NCI-H1417 (cell line): ENCODE results near the gene BCAP31.
"Not testable (repeated sequence)": the region's sequence is repeated elsewhere in the genome, so short reads cannot be mapped to it uniquely, and the experiment has no call there.

Experiments
- DNase-seq, 3 experiments: peaks; one replicate each; lab custom pipeline; 2025; lab: John Stamatoyannopoulos, UW

The BCAP31 gene

DNA sequence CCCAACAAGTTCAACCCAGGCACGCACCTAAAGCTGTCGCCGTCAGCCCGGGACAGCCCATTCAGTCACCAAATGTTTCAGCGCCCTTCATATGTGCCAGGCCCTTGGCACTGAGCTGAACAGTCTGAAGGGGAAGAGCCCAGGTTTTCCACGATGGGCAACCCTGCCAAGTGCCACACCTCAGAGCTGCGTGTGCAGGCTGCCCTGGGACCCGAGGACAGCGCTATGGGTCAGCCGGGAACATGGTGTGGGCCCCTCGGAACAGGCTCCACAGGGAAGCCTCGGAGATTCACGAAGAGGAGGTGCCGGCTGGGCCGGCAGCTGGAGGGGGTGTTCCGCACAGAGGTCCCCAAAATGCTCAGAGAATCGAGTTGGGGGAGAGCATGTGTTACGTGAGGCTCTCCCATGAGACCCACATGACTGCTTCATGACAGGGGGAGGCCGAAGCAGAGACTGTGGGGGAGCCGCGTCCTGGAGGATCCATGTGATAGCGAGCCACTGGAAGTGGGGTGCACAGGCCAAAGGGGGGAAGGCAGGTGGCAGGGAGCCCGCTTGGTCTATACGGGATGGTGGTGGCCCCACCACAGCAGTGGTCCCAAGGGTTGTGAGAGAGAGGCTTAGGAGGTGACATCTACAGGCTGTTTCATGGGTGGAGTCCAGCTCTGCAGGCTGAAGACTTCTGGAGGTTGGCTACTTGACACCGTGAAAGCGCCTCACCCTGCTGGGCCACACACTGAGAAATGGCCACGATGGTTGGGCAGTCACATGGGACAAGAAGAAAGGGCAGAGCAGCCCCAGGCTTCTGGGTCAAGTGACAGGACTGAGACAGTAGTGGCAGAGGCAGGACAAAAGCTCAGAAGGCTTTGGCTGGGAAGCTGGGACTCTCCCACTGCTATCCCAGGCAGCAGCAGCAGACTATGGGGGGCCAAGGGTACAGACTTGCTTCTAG is 14.2 kb downstream of the BCAP31 start:
- DNase-seq: no peak

DNA sequence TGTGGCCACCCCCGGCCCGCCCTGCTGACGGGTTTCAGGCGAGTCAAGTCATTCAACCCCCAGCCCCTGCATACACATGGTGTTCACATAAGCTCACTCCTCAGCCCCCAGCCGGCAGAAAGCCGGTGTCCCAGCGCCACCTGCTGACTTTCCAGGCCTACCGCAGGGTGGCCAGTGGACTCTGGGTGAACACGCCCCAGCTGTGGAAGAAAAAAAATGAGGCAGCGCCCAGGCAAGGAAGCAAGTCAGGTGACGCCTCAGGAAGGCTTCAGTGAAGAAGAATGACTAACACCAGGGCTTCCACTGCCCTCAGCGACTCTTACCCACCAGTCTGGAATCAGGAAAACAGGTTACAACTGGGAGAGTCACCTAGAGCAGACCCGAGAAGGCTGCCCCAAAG is 15.8 kb downstream of the BCAP31 start:
- peak; percentile 10 to 60 (median 27) for DNase-seq

DNA sequence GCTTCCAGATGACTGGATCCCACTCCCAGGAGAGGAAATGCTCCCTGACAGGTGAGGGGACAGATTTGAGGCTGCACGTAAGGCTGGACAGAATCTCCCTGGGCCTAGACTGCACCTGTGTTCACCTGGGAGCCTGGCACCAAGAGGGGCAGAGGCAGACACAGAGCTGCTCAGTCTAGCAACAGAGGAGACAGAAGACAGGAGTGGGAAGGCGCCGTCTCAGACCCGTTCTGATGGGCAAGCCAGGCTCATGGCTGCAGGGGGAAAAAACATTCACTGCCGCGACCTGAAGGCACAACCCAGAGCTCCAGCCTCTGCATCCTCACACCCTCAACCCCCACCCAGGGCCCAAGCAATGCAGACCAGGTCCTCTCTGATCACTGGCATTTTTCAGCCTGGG is 16.8 kb downstream of the BCAP31 start:
- DNase-seq: no peak

DNA sequence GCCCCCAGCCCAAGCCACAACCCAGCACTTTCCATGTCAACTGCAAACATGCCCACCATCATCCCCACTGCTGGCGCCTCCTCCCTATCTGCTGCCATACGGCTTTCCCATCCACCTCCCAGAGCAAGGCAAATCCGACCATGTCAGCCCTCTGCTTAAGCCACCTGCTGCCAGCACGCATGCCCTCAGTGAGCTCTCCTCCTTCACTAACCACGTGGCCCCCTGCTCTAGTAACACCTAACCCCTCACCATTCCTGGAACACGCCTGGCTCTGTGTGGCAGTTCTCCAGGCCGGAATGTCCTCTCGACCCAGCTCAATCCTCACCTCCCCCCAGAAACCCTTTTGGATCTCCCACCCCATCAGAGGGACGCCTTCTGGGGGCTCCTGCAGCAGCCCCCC is 17.4 kb downstream of the BCAP31 start:
- no peak for DNase-seq

DNA sequence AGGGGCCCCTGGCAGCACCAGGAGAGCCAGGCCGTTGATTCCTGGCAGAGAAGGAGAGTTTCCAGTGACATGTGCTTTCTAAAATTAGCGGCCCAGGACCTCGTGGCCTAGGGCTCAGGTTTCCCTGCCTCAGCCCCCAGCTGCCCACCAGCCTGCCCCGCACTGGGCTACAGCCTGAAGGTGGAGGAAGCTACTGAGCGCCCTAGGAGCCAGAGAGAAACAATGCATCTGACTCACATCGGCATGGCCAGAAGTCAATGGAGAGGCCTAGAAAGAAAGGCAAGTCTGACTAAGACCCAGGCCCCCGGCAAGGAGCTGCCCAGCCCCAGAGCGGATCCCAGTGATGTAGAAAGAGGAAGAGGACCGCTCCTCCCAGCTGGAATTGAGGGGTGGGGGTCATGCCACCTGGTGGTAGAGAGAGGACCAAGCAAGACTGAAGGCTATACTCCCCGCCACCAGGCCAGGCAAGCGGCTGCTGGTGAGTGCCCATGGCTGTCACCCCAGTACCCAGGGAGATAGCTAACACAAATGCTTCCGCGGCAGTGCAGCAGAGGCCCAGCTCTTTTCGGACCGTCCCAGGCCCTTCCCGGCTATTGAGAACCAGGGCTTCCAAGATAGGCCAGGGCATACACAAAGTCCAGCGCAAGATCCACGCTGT is 18.7 kb downstream of the BCAP31 start:
- DNase-seq: not testable (repeated sequence)

GRCh38 chrX:153704631-153705402 is 19.4 kb downstream of the BCAP31 start:
- not testable (repeated sequence) for DNase-seq

- DNase-seq: no peak
These were observed 20.1 kb downstream of the BCAP31 start for GRCh38 chrX:153704021-153704526.

- DNase-seq: no peak
These were observed 21.2 kb downstream of the BCAP31 start for GRCh38 chrX:153703036-153703370.

DNA sequence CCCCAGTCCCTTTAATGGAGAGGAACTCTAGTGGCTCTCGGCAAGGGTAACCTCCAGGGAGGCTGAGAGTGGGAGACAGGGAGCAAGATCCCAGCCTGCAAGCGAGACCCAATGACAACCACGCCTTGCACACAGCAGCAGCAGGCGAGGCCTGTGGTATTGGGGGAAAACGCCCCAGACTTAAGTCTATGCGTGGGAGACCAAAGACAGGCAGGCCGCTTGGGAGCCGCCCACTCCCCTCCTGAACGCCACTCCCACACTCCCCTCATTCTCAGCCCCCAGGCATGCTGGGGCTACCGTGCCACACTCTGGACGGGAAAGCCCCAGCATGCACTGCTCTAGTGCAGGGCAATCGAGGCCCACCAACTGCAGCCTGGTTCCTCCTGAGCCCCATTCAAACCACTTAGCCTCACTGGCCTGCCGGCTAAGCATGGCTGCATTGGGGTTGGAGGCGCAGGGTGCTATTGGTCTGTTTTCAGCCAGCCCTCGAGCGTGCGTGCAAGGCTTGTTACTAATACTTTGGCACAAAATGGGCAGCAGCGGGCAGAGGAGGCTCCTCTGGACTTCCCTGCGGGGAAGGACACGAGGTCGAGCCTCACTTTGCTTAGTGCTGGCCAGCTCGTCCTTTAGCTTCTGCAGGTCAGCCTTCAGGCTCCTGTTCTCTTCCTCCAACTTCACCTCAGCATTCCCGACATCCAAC is 21.7 kb downstream of the BCAP31 start:
- DNase-seq: no peak

GRCh38 chrX:153701706-153702105 is 22.5 kb downstream of the BCAP31 start:
- no peak for DNase-seq

GRCh38 chrX:153700967-153701366 is 23.2 kb downstream of the BCAP31 start:
- no peak for DNase-seq

DNA sequence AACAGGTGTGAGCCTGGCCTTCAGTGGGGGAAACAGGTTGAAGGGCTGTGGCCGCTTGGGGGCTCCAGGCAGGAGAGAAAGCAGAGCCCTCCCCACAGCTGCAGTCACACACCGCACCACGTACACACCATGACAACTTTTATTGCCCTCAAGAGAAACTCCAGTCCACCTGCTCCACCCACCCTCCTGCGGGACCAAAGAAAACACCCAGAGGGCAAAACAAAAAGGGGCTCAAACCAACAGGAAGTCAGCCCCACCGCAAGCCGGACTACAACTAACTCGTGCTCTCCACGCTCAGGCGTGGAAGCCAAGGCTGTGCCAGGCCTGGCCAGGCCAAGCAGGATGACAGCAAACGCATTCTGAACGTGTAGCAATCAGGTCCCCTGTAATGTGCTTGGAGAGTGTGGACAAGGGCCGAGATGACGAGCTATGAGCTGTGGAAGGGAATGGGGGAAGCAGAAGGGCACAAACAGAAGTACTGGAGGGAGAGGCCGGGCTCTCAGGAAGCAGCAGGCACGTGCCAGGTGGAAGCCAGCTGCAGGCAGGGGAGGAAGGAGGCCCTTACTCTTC is 23.7 kb downstream of the BCAP31 start:
- no peak for DNase-seq

DNA sequence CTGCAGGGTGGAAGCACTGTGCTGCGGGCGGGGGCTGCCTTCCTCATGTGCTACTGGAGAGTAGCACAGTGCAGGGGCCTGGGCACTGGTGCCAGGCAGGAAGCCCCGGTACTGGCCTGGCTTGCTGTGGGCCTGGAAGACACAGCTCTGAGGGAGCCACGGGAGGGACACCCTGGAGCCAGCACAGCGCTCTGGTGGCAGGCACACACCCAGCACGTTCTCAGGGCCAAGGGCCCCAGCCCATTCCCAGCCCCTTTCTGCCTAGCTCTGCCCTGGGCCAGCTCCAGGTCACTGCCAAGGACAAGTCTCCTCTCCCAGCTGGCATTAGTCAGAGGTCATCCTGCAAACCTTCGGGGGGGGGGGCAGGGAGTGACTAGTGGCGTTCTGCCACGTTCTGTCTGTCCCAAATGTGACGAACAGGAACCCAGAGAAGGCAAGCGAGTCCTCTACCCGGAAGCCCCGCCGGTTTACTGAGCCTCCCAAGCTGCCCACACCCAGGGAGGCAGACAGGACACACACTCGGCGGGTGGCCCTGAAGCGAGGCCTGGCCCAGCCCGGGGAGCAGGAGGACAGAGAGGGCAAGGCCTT is 24.3 kb downstream of the BCAP31 start:
- DNase-seq: not testable (repeated sequence)

DNA sequence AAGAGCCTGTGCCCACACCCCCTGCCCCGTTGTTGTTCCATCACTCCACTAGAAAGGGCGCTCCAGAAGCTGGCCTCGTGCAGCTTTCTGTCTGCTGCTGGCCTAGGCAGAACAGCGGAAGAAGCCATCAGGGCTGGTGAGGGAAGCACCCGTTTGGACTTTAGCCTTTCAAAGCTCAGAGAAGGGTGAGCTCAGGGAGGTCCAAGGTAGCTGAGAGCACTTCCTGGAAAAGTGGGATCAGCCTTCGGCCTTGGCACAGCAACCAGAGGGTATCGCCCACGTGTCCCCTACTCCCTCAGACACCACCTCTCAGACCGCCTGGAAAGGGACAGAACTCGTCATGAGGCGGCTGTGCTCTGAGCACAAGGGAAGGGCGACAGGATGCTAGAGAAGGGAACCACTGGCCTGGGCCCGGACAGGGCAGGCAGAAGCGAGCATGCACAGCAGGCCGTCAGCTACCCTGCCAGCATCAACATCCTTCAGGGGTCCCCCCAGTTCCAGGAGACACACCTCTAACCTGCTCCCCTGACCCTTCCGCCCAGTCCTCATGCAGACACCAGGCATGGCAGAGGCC is 24.9 kb downstream of the BCAP31 start:
- not testable (repeated sequence) for DNase-seq

DNA sequence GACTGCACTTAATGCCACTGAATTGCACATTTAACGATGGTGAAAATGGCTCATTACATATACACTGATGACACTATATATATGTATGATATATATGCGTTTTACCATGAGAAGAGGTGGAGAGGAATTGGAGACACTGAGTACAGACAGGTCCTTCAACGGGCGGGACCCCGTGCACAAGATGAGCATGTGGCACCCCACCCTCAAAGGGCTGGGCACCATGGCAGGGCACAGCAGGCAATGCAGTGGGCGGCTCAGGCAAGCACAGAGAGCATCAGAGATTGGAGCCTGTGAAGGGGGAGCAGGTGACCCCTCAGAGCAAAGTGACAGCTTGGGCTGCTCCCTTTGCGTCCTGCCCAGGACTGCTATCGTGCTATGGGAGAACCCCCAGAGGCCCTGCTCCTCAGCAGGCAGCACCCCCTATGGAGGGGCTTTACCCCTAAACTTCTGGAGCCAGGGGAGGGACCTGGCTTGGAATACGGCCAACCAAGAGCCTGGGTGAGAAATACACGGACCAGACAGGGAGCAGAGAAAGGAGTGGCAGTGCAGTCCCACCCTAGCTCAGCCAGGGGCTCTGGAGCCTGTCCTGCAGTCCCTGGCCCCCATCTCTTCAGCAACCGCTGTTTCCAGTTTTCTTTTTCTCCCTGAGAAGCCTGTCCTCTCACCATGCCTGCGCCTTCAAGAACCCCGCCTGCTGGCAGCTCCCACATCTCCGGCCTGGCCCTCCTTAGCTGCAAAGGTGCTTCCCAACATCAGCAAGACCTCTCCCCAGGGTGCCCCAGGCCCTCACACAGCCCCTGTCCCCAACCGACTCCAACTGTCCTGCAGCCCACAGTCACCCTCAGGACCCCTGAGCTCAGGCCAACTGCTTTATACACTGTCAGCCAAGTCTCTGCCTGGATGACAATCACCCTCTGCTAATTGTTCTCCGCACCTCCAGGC is 26.0 kb downstream of the BCAP31 start:
- DNase-seq: no peak

GRCh38 chrX:153696986-153697722 is 27.0 kb downstream of the BCAP31 start:
- DNase-seq: not testable (repeated sequence)

DNA sequence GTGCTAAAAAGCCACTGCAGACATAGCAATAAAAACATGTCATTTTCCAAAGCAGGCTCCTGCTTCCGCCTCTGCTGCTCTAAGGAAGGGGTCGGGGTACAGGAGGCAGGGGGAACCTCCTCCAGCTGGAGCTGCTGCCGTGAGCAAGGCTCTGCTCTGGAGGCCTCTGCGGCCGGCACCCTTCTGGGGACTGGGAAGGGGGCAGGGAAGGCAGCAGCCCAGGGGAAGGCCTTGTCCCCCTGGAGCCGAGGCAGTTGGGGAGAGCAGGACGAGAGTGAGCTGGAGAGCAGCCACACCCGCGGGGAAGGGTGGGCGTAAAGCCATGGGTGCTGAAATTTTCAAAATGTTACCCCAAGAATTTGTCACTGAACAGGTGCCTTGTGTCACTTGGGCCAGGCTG is 27.6 kb downstream of the BCAP31 start:
- not testable (repeated sequence) for DNase-seq

GRCh38 chrX:153696100-153696499 is 28.1 kb downstream of the BCAP31 start:
- DNase-seq: no peak
